Right lobe of liver (tissue), 6 donors: ENCODE results near the gene RAD51AP2. TPM values are rescaled to one million over a fixed set of nuclear protein-coding genes. Genes with fewer than 3 reads are reported as not detected.
"Not testable (repeated sequence)": the region's sequence is repeated elsewhere in the genome, so short reads cannot be mapped to it uniquely, and the experiment has no call there.

Experiments used
- ATAC-seq, 4 donors: fragments of 200-7000 bp; cut with Tn5 transposase; one replicate each; pipeline ENCODE4 v1.9.1; 2020; ENCODE audit warnings: mild to moderate bottlenecking in 4 of 4, moderate library complexity in 4 of 4
- DNase-seq, 3 donors: peaks; one replicate each; pipeline ENCODE4 v3.0.0-alpha.2; 2020
- H3K27ac ChIP-seq, 3 donors: fragments of 200-600 bp; one replicate each; pipeline ENCODE4 v1.8.0; 2022
- H3K27me3 ChIP-seq, 2 donors: fragments of 200-600 bp; one replicate each; pipeline ENCODE4 v1.8.0; 2022
- H3K36me3 ChIP-seq, 4 donors: fragments of 200-600 bp; sonication (generic) in 1 of 4; one replicate each; pipeline versions ENCODE4 v1.5.1 to v1.8.0; 2017 to 2022; ENCODE audit warnings: control low read depth in 1 of 4
- H3K4me1 ChIP-seq, 4 donors: fragments of 200-600 bp; sonication (generic) in 1 of 4; one replicate each; pipeline versions ENCODE4 v1.5.1 to v1.8.0; 2017 to 2022; ENCODE audit warnings: control low read depth in 1 of 4
- H3K4me3 ChIP-seq, 3 donors: fragments of 200-600 bp; one replicate each; pipeline ENCODE4 v1.8.0; 2022
- H3K9me3 ChIP-seq, 4 donors: fragments of 200-600 bp; sonication (generic) in 1 of 4; one replicate each; pipeline versions ENCODE4 v1.5.1 to v1.8.0; 2017 to 2022; ENCODE audit warnings: control low read depth in 1 of 4
- POLR2A ChIP-seq: fragments of 450-650 bp; IDR thresholded peaks from one replicate; pipeline ENCODE4 v1.6.1; 2017; ENCODE audit warnings: antibody characterized with exemption, mild to moderate bottlenecking
- whole genome bisulfite sequencing: methylation state at CpG from one replicate; pipeline ENCODE4 v1.1.6; 2018; ENCODE audit warnings: low coverage, low lambda C conversion rate; ENCODE audit not compliant: insufficient coverage; ENCODE audit errors: missing lambda C conversion rate; 5-methylcytosine and 5-hydroxymethylcytosine counted together
- intact Hi-C, 2 donors: fragments of 100-400 bp; cut with DNase I; formaldehyde crosslinking; loops; one replicate each; pipeline versions ENCODE4 v1.11.2 to v1.14.1; 2022
- total RNA-seq, 6 experiments: library from RNA; depleted of rRNA in 2 of 6; stranded (reverse); fragments of >200 nt in 2 of 6; fragmentation: NEBNext Ultra II Directional in 3 of 6; extraction: Animal tissue kit (Norgen Biotek cat#: 25700) in 3 of 6; gene quantifications; one replicate each; pipeline versions ENCODE4 v1.1.0 to v1.2.4, GENCODE V29; 2016 to 2023
- TF ChIP-seq, protein P1 (sequence below), 4 donors: fragments of 200-600 bp in 3 of 4; fragments of 450-650 bp in 1 of 4; IDR thresholded peaks; one replicate each; pipeline versions ENCODE4 v1.5.1 to v1.8.0; 2016 to 2022; ENCODE audit warnings: antibody characterized with exemption in 4 of 4, mild to moderate bottlenecking in 2 of 4
- donor health status: DM: no; HTN: yes; CAD: no.
- donor health status: DM: no; HTN: no; CAD: no.
- donor health status: DM: no; HTN: no; CAD: no.
- donor health status: DM: no; HTN: yes; CAD: no.
- donor health status: DM: no; HTN: yes; CAD: no.

The RAD51AP2 gene
- total RNA-seq, 6 experiments from 2014 or later: 0.12 to 0.31 (median 0.22) TPM; not detected in 3

DNA sequence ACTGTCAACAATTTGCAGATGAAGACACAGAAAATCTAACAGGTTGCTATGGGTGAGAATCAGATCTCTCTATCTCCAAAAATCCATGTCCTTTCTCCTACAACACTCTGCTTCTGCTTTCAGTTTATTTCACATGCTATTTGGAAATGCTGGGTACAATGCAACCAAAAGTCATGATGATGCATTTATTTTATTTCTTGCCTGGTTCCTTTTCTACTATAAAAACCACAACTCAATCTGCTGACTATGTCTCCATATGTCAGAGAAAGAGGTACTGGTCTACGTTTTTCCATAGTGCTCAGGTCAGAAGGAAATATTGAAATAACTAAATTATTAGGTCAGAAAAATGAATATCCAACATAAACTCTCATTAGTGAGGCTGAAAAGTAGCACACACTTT lies 20.5 kb downstream of the RAD51AP2 start:
- Histone ChIP-seq H3K4me1 (no peaks in the 10 kb centered on the region), H3K9me3 (no peaks in the 10 kb centered on the region), H3K4me3 (no peak overlapping the region), H3K27ac (no peak overlapping the region), H3K36me3 (no peaks in the 10 kb centered on the region), H3K27me3 (no peaks in the 10 kb centered on the region)
- WGBS: 53% methylated on average over 1 of the region's 1 CpG
- intact Hi-C loops: no loop called here
- DNase-seq: no peak
- TF ChIP-seq, protein P1, sequence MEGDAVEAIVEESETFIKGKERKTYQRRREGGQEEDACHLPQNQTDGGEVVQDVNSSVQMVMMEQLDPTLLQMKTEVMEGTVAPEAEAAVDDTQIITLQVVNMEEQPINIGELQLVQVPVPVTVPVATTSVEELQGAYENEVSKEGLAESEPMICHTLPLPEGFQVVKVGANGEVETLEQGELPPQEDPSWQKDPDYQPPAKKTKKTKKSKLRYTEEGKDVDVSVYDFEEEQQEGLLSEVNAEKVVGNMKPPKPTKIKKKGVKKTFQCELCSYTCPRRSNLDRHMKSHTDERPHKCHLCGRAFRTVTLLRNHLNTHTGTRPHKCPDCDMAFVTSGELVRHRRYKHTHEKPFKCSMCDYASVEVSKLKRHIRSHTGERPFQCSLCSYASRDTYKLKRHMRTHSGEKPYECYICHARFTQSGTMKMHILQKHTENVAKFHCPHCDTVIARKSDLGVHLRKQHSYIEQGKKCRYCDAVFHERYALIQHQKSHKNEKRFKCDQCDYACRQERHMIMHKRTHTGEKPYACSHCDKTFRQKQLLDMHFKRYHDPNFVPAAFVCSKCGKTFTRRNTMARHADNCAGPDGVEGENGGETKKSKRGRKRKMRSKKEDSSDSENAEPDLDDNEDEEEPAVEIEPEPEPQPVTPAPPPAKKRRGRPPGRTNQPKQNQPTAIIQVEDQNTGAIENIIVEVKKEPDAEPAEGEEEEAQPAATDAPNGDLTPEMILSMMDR (IDR thresholded peaks at IDR 0.05): no peak
- TF ChIP-seq POLR2A: no peak
- peak in 2 of 4 donors; percentile 19 to 36 for ATAC-seq

- no peak for DNase-seq
- Histone ChIP-seq H3K4me1 (no peaks in the 10 kb centered on the region), H3K4me3 (no peak overlapping the region), H3K27ac (no peak overlapping the region), H3K36me3 (no peaks in the 10 kb centered on the region), H3K27me3 (no peaks in the 10 kb centered on the region), H3K9me3 (no peaks in the 10 kb centered on the region)
- intact Hi-C loops: no loop called here
- WGBS: 8% methylated on average over 1 of the region's 1 CpG
- TF ChIP-seq POLR2A: no peak
- TF ChIP-seq, protein P1 (IDR thresholded peaks at IDR 0.05): no peak
- no peak for ATAC-seq
These were observed 22.6 kb downstream of the RAD51AP2 start for GRCh38 chr2:17495590-17495989.

- H3K36me3 ChIP-seq, H3K4me3 ChIP-seq, H3K9me3 ChIP-seq, H3K27me3 ChIP-seq, DNase-seq, intact Hi-C loops, H3K4me1 ChIP-seq, H3K27ac ChIP-seq, ATAC-seq: not testable (repeated sequence)
These were observed 28.1 kb downstream of the RAD51AP2 start for GRCh38 chr2:17490165-17490564.

GRCh38 chr2:17488610-17489009 lies 29.6 kb downstream of the RAD51AP2 start:
- not testable (repeated sequence) for H3K27me3 ChIP-seq

GRCh38 chr2:17483496-17483895 lies 34.7 kb downstream of the RAD51AP2 start:
- WGBS: 62% methylated on average over 1 of the region's 1 CpG
- intact Hi-C loops: no loop called here
- H3K27ac ChIP-seq: no peak overlapping the region
- H3K9me3 ChIP-seq: no peaks in the 10 kb centered on the region
- peaks cover 0 to 12% (median 1%) of the 10 kb centered on the region in 4 donors for H3K4me1 ChIP-seq
- H3K27me3 ChIP-seq: no peaks in the 10 kb centered on the region
- no peak for ATAC-seq
- DNase-seq: no peak
- no peak overlapping the region for H3K4me3 ChIP-seq
- no peaks in the 10 kb centered on the region for H3K36me3 ChIP-seq
- TF ChIP-seq POLR2A: no peak
- TF ChIP-seq, protein P1 (IDR thresholded peaks at IDR 0.05): no peak

More at GRCh38 chr2:17488610-17489009, 29.6 kb downstream of the RAD51AP2 start:
- WGBS: 91% methylated on average over 4 of the region's 4 CpGs
- H3K4me3 ChIP-seq, intact Hi-C loops, H3K9me3 ChIP-seq, ATAC-seq, DNase-seq, H3K27ac ChIP-seq, H3K36me3 ChIP-seq, H3K4me1 ChIP-seq: not testable (repeated sequence)

DNA sequence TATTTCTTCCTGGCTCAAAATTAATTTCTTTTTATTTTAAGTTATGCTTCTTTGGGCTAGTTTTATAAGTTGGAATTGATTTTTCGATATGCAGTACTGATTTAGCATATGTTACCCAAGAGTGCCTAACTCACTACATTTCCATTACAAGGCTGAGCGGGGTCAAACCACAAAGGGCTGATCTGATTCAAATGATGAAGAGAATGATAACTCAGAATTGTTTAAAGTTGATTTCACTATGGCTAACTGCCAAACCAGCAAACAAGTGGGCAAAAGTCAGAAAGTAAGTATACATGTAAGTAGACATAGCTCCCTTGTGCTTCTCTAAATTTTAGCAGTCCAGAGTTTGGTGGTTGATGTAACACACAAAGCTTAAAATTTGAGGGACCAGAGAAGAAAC lies 35.6 kb downstream of the RAD51AP2 start:
- Histone ChIP-seq H3K36me3 (no peaks in the 10 kb centered on the region), H3K27ac (no peak overlapping the region), H3K4me3 (no peak overlapping the region), H3K27me3 (no peaks in the 10 kb centered on the region), H3K9me3 (no peaks in the 10 kb centered on the region), H3K4me1 (peaks cover 0 to 12% (median 1%) of the 10 kb centered on the region in 4 donors)
- WGBS: 75% methylated on average over 2 of the region's 2 CpGs
- TF ChIP-seq POLR2A: no peak
- TF ChIP-seq, protein P1 (IDR thresholded peaks at IDR 0.05): no peak
- DNase-seq (no peak), ATAC-seq (peak in 1 of 4 donors; percentile 19)
- intact Hi-C loops: no loop called here
